Activated CD4-positive, alpha-beta T cell treated with anti-CD3 and anti-CD28 coated beads, Interleukin-2, Interleukin-6, amounts not matched to agents 100 ng/mL and 50 ng/mL, durations not matched to agents 16 hours and 8 hours (primary cell): Measurements from ENCODE around the gene MAPRE2.
"Not testable (repeated sequence)": the region's sequence is repeated elsewhere in the genome, so short reads cannot be mapped to it uniquely, and the experiment has no call there.

Experiments used
- DNase-seq: peaks from one replicate; pipeline ENCODE4 v3.0.0-alpha.2; 2020

Gene MAPRE2

GRCh38 chr18:35127201-35127600 is 86.0 kb downstream of the MAPRE2 start:
- no peak for DNase-seq

DNA sequence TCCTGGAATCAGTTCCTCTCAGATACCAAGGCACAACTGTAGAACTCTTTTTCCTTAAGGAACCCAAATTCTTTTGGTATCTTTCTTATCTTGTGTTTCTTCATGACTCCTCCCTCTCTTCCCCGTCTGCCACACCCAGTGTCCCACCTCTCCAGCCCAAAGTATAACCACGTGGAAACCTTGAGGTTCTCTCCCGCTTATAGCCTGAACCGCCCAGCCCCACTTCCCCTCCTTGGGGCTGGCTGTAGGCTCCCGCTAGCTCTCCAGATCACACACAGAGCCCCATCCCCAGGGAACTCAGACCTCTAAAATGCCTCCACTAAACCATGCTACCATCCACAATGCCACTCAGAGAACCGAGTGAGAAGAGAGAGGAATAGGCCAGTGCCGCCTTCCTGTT is 87.5 kb downstream of the MAPRE2 start:
- DNase-seq: no peak

- no peak for DNase-seq
Observed at GRCh38 chr18:35130236-35130635, 89.0 kb downstream of the MAPRE2 start.

DNA sequence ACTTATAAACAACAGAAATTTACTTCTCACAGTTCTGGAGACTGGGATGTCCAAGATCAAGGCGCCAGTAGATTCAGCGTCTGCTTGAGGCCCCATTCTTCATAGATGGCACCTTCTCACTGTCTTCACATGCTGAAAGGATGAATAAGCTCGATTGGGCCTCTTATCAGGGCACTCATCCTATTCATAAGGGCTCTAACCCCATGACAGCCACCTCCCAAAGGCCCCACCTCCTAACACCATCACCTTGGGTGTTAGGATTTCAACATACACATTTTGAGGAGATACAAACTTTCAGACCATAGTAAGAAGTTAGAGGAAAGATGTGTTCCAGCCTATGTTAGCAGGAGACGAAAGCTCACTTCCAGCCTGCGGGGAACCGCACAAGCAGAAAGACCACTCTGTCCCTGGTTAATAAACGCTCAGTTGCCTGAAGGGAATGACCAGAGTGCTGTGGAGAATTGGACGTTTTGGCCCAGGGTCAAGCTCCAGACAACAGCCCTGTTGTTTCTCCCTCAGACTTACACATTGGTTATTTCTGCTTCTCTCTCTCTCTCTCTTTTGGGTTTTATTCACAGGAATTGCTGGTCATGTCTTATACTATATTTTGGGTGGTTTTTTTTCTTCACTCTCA is 90.3 kb downstream of the MAPRE2 start:
- no peak for DNase-seq

DNA sequence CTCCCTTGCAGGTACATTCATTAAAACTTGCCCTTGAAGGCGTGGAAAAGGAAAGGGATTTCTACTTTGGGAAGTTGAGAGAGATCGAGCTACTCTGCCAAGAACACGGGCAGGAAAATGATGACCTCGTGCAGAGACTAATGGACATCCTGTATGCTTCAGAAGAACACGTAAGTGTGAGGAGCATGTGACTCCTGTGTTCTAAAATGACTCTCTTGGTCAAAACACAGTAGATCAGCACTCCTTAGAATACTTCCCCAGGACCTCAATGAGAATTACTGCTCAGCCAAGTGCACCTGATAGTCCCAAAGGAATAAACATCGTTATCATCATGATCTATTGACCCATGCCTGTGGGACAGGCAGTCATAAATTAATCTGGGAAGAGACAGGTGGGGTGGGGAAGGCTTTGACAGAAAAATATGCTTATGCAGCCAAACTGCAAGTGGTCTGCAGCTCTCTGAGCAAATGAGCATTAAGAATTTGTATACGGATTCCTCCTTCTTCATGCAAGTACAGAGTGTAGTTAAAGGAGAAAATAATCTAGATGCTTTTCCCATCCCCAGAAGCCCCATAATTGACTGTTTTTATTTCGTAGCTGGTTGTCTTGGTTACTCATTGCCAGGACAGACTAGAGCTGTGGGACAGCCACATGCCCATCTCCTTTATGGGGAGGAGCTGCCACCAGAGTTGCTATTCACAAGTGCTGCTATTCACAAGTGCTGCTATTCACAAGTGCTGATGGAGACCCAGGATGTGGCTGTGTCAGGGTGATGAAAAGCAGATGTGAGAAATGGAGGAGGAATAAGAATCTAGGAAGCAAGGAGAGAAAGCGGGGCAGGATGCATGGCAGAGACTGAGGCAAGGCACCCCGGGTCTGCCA is 91.0 kb downstream of the MAPRE2 start:
- no peak for DNase-seq

DNA sequence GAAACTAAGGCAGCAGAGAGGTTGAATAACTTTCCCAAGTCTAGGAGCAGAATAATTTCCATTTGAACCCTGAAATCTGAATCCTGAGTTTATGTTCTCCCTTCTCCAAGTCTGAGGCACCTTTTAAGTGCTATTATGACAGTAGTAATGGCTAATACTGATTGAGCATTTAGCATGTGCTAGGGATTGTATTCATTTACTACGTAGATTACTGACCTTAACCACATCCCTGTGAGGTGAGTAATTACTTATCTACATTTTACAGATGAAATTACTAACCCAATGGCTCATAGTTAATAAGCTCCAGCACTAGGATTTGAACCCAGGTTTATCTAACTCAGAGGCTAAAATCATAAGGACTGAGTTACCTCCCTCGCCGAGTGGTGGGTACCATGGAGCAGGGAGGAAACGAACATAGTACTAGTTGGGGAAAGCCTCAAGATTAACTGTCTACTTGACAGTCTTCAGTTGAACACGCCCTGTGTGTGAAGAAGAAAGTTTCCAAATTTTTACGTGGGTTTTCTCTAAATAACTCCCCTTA is 93.0 kb downstream of the MAPRE2 start:
- DNase-seq: no peak

DNA sequence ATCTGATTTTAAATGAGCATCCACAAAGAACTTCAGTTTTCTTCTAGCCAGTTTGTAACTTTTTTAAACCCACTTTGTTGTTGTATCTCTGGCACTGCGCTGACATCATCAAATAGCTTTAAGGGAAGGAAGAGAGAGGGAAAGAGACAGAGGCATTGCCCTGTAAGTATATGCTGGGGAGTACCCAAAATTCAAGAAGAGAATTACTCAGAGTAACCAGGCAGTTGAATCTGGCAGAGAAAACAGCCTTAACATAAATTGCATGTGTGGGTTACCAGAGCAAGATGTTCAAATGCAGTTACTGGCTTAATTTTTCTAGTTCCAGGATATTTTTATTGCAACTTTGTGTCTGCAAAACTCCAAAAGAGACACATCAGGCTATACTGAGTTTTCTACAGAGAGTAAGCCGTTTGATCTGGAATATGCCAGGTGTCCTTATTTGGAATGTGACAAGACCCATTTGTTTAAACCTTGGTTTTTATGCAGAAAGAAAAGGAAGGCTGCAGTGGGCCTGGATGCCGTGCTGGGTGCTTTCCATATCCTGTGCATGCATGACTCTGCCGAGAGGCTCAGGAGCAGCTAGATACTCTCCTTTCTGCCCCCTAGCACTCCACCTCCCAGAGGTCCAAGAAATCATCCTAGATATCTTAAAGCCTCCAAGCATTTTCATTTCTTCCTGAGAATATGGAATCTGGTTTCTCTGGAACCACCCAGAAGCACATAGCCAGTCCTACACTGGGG is 93.7 kb downstream of the MAPRE2 start:
- DNase-seq: no peak

GRCh38 chr18:35136248-35136647 is 95.0 kb downstream of the MAPRE2 start:
- DNase-seq: no peak

GRCh38 chr18:35136885-35137284 is 95.7 kb downstream of the MAPRE2 start:
- DNase-seq: no peak

- no peak for DNase-seq
Observed at GRCh38 chr18:35137632-35138031, 96.4 kb downstream of the MAPRE2 start.

DNA sequence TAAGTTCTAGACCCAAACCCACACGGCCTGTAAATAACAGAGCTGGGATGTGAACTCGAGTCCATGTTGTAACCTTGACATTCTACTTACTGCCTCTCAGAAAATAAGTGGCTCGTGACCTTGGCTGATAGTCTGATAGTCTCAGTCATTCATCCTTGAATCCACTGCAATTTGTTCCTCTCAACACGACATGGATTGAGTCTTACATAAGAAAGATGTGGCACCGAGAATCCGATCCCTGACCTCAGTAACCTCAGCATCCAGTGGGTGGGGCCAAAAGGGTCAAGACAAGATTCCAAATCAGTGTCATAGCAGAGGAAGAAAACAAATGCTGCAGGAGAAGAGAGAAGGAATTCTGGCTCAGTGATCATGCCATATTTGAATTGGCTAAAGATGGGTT is 97.6 kb downstream of the MAPRE2 start:
- no peak for DNase-seq

DNA sequence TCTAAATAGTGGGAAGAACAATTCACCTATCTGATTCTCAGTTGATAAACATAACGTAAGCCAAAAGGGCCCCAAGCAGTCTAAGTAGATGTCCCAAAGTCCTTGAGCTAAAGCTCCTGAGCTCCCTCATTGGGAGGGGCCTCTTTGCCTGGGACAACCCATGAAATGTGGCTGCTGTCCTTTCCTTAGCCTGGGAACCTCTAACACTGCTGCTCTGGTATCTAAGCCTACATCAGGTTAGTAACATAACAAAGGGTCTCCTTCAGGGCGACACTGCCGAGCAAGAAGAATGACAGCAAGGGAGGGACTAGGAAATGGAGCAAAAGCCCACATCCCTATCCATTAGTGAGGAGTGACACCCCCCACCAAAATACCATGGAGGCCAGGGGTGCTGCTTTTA is 98.3 kb downstream of the MAPRE2 start:
- DNase-seq: no peak

DNA sequence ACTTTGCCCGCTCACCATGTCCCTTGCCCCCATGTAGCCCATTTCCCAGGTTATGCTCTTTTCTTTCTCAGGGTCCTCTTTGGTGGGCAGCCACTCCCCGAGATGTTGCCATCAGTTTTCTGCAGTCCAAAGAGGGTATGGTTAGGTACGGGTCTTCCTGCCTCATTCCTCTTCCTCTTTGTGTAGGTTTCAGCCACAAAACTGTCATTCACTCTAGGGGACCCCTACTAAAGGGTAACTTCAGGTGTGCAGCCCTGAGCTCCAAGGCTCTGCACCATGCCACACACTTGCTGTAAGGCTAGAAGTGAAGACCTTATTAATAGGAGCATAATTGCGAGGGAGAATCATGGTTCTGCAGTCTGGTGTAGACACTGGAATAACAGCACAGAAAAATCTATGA is 99.9 kb downstream of the MAPRE2 start:
- DNase-seq: no peak

DNA sequence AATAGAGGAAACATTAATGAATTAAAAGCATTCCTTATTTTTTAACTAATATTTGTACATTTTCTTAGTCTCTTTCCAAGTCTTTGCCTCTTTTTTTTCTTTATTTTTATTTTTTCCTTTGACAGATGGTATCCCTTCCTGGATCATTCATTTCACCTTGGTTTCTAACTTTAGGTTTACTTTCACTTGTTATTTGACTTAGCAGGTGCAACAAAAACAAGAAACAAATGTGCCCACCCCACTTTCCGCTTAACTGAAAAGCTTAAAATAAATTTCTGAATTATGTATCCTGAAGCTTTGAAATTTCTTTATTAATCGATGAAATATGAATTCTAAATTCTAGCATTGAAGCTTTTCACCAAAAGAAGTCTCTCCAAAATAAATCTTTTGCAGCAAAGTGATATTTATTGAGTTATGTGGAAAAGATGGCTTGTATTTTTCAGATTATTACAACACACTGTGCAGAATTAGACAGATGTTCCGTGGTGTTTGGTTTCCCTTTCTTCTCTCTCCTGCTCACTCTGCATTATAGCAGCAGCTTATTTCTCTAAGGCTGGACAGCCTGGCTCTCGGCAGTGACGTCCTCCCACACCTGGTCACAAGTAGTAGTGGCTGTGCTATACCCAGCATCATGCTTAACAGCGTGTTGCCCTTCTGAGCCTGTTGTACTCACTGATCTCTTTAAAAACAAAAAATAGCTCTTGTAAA is 100.5 kb downstream of the MAPRE2 start:
- DNase-seq: no peak

DNA sequence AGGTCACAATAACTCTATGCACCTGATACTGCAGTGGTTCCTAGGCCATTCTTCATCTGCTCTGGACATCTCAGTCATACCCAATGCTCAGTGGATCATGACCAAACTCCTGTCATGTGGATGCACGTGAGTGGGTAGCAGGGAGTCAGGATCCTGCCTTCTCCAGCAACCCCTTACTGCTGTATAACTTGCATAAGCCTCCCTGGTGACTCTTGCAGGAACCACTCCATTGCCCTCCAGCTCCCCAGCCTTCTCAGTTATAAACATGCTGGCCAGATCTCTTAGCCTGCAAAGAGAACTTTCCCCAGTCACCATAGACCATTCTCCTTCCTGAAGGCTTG is 101.0 kb downstream of the MAPRE2 start:
- no peak for DNase-seq

DNA sequence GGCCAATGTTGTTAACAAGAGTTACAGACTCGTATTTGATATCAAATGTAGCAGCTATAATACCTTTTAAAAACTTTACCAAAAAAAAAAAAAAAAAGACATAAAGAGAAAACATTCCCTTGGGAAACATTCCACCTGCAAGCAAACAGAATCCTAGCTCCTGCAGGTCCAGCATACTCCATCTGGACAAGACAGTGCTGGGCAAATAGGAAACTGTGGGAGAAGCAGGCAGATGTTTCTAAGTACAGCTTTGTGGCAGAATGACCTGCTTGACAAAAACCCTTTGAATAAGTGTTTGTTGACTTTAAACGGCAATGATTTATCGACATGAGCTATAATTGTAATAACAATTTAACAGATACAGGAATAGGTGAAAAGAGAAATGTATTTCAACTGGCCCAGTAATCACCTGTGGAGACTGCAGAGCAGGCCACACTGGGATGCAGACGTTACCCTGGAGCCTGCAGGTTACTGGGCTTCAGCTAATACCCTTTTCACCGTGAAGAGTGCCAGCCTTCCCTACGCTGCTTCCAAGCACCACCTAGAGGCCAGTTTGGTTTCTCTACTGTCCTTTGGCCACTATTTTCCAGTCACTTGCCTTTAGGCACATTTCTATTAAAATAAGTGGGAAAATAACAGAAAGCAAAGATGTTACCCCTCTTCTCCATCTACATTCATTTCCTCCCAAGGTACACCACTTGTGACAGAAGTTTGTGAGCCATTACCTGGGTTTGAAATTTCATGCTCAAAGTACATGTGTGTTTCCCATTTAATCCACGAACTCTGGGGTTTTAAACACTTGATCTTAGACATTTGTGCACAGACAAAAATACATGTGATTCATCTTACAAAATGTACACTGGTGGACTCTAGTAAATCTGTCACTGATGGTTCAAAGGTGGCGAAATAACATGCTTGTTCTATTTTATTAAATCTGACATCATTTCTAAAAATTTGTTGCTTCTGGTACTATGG is 102.7 kb downstream of the MAPRE2 start:
- DNase-seq: peak; percentile 29

DNA sequence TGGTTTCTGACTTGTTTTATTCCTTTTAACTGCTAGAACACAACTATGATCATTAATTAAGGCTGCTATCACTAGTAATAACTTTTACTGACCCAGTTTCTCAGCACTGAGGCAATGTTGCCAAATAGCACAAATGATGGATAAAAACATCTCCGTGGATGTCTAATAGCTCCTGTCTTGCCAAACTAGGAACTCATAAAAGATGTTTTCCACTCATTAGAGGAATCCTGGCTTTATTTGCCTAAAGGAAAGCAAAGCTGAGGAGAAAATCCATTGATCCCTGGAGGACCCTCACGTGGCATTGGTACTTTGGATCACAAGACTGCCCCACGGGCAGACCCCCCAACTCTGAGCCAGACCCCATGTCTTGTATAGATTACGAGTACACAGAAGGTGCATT is 103.5 kb downstream of the MAPRE2 start:
- no peak for DNase-seq

GRCh38 chr18:35150195-35150594 is 109.0 kb downstream of the MAPRE2 start:
- DNase-seq: not testable (repeated sequence)

DNA sequence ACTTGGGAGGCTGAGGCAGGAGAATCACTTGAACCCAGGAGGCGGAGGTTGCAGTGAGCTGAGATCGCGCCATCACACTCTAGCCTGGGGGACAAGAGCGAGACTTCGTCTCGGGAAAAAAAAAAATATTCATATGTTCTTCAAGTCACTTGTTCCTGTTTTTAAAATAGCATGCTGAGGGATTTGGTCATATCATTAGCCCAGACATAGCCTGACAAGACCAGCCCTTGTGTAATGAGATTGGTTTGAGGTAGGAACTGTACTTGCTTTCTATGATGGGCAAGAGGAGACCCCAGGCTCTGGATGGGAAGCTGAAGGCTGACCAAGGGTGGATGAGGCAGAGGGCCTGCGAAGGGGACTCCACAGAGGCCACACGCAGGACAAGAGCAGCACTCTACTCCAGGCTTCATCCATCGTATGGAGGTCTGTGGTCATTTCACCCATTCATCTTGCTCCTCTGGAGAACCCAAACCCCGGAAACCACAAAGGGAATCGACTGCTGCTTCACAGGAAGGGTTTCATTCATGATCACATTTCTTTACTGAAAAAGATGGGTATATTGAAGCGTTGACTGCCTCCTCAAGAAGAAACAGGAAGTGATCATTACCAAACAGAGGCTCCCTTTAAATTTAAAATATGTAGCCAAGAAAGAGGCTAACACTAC is 112.5 kb downstream of the MAPRE2 start:
- DNase-seq: peak; percentile 37

- DNase-seq: no peak
Observed at GRCh38 chr18:35155398-35156117, 114.3 kb downstream of the MAPRE2 start.
